NK-92 (cell line): ENCODE results near the gene KIF13A.
"Not testable (repeated sequence)": the region's sequence is repeated elsewhere in the genome, so short reads cannot be mapped to it uniquely, and the experiment has no call there.

Experiments used
- DNase-seq: peaks from one replicate; lab custom pipeline; 2025; ENCODE audit not compliant: unreplicated experiment; lab: John Stamatoyannopoulos, UW

KIF13A gene

DNA sequence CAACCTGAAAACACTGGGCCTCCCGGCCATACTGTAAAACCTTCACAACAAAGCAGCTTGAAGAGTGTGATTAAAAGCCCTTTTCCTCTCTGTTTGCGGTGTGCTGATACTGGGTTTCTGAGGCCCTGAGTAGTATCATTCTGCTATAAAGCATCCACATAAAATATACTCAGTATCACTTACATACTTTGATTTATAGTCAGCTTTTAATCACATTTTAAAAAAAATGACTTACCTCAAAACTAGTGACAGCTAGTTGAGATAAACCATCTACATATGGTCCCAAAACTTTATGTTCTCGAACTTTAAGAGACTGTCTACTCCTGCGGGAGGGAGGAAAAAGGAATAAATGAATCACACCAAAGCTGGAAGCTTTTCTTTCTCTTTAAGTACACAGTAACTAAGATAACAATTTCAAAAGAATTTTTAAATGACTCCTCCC lies 135.7 kb downstream of the KIF13A start:
- DNase-seq: no peak

DNA sequence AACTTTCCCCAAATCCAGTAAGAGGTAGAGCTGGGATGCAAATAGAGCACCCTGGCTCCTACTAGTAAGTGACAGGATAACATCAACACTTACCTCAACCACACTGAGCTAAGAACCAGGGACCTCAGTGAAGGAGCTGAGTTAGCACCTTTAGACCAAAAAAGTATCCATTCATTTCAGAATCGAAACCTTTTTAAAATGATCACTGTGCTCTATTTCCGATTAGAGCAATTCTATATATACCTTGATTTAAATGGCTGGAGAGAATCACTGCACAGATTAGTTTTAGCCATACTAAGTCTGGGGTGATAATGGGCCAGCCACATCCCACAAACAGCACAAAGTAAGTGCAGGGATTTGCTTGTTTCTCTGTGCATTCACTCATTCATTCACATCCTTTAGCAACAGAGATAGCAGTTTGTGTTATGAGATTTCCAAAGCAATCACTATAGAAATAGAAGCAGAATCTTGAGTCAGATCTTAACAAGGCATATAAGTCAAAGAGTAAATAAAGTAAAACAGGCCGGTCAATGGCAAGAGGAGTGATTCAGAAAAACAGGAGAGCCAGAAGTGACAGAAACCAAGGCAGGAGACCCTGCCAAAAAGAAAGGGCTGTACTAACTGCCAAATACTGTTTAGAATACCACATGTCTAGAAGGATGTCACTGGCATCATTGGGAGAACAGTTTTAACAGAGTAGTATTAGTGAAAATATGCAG lies 136.3 kb downstream of the KIF13A start:
- no peak for DNase-seq

DNA sequence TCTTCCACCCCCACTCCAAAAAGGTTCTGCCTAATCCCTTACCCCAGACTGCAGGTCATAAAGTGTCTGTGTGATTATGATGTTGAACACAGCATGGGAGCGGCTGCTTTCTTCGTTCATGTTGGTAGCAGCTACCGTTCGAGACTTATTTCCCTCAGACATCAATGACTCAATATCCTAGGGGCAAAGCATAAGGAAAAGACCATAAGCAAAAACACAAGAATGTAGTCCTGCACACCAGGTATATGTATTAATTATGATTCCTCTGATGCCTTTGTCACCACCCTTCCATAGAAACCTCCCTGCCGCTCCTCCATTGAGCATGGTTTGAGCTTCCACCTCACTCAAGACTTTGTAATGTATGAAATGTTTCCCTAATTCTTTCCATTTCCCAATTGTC lies 137.2 kb downstream of the KIF13A start:
- DNase-seq: no peak

DNA sequence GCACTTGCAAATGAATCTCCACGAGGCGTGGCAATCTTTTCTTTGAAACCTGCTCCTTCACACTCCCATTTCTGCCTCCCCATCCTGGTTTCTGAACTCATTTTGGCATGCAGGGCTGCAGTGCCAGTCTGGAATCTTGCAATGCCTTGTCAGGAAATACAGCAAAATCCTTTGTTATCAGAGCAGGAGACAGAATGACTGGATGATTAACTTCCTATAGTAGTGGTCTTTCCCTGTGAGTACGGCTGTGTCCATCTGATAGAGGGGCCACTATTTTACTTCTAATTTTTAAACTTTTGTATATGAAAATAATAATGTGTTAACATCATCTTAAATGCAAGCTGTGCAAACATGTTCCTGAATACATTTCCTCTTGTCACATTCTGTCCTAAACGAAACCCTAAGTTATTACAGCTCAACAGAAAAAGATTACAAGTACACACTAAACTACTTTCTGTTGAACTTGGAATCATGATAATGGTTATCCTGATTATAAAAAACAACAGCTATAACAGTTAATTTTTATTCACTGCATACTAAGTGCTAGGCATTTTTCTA lies 140.2 kb downstream of the KIF13A start:
- DNase-seq: no peak

DNA sequence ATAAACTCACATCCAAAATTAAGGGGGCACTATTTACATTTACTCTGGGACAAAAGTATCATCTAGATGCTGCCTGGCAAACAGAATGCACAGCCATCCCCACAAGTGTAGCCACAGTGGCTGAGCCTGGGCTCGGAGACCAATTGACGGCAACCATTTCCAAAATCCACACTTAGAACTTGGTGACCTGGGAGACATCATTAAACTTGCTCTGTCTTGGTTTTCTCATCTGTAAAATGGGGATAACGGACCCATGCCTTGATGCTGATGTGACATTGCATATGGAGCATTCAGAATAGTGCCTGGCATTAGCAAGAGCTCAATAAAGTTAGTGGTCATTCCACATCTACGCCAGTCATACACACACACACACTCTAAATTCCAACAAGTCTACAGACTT lies 140.7 kb downstream of the KIF13A start:
- DNase-seq: no peak

DNA sequence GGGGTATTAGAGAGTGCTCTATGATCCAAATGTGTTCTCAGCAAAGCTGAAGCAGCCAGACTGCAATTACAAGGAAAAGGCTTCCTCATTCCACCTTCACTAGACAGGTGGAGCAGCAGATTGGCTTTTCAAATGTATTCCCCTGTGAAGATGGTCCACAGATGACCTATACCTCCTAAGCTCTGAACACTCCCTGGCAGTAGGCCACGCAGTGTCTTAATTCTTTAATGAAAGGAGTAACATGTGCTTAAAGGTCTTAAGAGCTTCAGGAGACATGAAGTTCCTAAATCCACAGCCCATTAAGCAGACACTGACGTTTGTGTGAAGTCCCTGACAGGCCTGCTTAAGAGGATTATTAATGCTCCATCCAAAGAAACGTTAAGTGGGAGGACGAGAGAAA lies 141.8 kb downstream of the KIF13A start:
- DNase-seq: no peak

DNA sequence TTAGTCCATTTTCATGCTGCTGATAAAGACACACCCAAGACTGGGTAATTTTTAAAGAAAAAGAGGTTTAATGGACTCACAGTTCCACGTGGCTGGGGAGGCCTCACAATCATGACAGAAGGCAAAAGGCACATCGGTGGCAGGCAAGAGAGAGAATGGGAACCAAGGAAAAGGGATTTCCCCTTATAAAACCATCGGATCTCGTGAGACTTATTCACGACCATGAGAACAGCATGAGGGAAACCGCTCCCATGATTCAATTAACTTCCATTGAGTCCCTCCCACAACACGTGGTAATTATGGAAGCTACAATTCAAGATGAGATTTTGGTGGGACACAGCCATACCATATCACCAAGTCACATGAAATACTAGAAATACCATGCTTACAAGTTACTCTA lies 142.5 kb downstream of the KIF13A start:
- DNase-seq: not testable (repeated sequence)

DNA sequence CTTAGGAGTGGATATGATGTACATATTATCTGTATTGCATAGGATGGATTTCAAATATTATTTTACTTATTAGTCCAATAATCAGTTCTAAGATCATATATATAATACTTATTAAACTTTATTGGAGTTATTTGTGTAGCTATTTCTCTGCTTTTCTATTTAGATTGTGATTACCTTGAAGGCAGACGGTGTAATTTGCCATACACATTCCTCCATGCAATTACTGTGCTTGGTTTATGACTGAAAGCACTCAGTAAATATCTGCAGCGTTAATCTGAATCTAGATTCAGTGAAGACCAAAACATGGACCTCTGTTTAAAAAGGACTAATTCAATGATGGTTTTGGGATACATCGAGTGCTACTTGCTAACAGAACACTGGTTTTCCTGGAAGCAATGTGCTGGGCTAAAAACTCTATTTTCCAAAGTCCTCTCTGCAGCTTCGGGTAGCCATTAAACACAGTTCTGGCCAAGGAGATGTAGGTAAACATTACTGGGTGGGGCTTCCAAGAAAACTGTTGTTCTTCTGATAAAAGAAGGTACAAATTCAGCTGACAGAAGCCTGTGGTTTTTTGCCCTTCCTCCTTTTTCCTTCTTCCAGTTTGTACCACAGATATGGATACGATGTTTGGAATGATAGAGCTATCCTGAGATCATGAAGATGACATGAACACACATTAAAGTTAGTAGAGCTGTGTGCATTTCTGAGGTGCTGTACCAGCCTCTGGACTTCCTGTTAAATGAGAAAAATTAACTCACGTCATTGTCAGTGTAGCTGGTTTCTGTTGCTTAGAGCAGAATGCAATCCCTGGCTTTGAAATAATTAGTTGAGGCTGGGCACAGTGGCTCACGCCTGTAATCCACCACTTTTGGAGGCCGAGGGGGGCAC lies 144.3 kb downstream of the KIF13A start:
- no peak for DNase-seq

DNA sequence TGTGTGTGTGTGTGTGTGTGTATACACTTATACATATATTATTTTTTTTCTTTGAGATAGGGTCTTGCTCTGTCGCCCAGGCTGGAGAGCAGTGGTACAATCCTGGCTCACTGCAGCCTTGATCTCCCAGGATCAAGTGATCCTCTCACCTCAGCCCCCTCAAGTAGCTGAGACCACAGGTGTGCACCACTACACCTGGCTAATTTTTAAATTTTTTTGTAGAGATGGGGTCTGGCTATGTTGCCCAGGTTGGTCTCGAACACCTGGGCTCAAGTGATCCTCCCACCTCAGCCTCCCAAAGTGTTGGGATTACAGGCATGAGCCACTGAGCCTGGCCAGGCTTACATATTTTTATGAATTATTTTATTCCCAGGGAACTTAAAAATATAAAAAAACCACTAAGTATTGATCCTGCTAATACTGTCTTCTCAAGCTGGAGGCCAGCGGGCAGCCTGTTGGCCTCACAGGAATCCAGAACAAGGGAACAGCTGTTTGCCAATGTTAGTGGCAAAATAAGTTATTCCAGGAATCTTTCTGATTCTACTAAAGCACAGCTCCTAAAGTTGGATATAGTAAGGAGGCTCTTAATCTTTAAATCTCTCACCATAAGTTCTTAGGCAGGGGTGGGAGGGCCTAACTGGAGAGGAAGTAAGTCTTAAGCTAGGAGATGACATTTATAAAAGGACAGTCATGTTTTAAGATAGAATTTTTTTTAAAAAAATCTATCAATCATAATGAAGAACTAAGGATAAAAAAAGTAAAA lies 145.2 kb downstream of the KIF13A start:
- no peak for DNase-seq

DNA sequence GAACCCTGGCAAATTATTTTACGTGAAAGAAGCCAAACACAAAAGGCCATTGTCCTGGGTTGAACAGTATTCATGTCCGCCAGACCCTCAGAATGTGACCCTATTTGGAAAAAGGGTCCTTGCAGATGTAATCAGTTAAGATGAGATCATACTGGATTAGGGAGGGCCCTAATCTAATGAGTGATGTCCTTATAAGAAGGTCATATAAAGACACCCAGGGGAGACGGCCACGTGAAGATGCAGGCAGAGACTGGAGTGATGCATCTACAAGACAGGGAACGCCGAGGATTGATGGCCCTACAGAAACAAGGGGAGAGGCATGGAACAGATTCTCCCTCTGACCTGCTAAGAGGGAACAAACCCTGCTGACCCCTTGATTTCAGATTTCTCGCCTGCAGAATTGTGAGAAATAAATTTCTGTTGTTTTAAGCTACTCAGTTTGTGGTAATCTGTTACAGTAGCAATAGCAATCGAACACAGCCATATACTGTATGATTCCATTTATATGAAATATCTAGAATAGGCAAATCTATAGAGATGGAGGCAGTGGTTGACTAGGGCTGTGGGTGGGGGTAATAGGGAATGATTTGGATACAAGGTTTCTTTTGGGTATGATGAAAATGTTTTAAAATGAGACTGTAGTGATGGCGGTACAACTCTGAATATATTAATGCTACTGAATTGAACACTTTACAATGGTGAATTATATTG lies 147.8 kb downstream of the KIF13A start:
- no peak for DNase-seq

DNA sequence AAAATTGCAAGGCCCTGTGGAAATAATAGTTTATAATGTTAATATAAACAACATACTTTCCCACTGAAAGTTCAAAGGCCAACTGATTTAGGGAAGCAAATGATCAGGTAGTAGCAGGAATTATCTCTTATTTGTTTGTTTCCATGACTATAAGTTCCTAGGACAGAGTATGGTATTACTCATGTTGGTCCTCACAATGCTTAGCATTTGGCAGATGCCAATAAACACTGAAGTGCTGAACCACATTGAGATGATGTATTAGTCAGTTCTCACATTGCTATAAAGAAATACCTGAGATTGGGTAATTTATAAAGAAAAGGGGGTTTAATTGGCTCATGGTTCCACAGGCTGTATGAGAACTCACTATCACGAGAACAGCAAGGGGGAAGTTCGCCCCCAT lies 151.1 kb downstream of the KIF13A start:
- no peak for DNase-seq

DNA sequence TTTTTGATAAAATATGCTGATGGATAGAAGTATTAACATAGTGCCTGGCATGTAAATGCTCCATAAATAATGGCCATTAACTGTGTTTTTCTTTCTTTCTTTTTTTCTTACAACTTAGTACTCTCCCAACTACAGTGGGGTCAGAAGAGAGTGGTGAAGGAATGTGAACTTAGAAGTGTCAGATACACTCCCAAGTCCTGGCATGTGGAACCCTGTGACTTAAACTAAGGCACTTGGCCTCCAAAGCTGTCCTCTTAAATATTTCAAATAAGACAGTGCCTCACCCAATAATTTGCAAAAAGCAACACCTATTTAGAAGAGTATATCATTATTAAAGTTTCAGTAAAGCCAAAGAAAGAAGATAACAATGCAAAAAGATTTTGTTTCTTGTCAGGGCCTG lies 151.7 kb downstream of the KIF13A start:
- no peak for DNase-seq

DNA sequence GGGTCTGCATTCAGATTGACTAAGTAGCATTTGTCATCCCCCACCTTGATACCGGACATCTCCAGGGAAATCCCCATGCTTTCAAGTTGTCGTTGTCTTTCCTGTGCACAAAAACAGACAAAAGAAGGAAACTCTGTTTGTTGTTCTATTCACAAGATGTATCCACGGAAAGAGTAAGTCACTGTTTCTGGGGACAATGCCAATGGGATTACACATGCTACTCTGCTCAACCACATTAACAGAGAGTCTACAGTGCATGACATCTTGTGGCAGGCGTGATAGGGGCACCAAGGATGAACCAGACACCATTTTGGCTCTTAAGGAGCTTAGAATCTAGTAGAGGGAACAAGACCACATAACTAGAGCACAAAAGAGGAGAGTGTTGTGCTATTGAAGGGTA lies 156.3 kb downstream of the KIF13A start:
- no peak for DNase-seq

DNA sequence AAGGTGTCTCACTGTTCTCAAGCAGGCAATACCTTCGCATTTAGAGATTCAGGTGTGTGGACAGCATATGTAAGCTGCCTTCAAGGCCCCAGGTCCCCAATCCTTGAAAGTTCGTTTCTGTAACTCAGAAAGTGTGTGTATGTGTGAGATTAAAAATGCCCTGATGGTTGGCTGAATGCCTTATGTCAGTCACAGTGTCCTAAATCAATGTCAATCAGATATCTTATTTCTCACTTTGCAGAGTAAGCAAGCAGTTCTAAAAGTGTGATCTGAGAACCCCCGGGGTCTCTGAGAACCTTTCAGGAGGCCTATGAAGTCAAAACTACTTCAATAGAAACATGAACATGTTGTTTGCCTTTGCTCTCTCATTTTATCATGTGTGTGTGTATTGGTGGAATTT lies 157.5 kb downstream of the KIF13A start:
- no peak for DNase-seq

DNA sequence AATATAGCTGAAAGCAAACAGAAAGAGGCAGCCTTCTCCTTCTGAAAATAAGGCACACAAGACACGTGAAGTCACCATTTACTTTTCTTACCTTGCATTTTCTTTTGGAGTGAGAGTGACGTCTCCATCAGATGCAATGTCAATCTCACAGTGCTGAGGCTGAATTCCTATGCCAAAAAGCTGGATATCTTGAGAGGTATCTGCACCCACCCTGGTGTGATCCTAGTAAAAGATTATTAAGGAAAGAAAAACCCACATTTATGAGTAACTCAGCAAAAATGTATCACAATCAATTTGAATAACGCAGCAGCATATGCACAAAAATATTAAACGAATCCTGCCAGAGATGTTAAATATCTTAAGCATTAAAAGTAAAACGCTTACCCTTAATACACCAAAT lies 159.3 kb downstream of the KIF13A start:
- no peak for DNase-seq

DNA sequence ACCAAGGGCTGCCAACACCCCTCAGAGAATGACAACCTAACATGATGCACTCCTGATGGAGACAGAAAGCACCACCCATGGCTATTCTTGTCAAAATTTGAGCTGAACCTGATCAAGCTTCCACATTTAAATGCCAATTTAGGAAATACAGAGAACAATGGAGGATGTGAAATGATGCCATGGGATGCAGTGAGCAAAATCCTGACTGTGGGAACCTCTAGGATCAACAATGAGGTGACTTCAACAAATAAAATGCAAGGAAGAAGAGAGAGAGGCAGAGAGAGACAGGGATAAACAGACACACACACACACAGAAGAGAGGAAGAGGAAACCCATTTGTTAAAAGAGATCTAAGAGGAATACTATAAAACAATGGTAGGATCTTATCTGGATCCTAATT lies 161.1 kb downstream of the KIF13A start:
- DNase-seq: no peak

DNA sequence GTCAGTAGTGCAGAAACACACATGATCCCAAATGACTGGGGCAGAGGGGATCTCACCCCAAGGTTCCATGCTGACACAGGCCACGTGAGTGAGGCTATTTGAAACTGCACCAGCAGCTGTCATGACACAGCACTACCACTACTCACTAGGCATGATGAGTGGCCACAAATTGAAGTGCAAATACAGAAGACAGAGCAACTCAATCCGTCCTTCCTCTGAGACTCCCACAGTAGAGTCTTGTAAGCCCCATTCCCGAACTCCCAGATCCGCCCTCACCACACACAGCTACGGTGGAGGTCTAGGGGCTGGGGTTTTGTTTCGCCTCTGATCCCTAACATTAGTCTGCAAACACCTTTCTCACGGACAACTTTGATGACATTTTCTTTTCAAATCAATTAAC lies 167.4 kb downstream of the KIF13A start:
- no peak for DNase-seq

DNA sequence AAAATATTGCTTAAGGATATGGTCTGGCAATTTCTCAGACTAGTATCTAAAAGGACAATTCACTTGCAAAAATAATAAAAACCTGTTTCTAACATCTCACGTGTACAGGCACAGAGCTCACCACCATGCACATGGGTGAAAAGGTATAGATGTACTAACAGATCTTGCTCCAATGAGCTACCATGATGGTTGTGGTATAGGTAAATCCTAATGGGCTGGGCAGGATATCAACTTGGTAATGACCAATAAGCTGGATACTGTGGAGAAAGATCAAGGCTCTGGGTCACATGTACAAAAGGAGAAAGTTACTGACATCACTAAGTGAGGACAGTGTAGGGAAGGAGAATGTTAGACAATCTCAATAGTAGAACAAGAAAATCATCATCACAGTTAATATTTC lies 169.7 kb downstream of the KIF13A start:
- no peak for DNase-seq

DNA sequence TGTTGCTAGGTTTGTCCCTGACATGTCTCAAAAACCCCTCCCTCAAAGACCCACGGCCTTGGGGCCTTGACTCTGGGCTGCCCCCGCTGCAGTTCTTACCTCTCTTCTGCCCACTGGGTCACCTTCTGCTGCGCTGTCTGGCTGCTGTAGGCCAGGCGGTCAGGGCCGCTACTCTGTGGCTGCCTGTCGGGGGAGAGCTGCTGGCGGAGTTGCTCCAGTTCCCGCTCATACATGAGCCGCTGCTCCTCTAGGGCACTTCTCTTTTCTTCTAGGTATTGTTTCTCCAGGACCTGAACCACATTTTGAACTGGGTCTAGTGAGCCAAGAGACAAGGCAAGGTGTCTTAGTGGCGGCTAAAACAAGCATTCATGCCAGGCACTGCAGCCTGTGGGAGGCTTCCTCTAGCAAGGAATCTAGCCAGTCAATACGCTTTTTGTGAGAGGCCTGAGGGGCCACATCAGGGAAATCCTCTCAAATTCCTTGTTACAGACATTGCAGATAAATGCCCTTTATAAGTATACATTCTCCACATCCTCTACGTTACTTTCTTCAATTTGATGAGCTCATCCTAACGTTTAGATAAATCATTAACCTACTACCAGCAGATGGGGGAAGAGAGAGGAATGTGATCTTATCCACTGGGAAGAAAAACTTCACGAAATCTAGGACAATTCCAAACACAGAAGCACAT lies 170.4 kb downstream of the KIF13A start:
- no peak for DNase-seq

DNA sequence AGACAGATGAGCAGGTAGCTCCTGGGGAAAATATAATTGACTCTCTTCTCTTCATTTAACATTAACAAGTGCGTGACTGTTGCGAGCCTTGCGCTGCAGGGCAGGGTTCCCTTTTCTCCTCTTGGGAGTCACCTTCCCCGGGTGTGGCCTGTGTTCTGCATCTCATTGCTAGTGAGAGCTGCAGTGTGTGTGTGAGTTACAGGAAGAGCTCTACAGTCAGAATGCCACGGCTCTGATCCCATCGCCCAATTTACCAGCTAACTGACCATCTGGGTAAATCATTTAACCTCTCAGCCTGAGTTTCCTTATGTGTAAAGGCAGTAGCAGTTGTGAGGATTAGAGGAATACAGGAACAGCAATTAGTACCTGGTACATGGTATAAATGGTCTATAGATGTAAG lies 173.9 kb downstream of the KIF13A start:
- no peak for DNase-seq
